SK-N-SH (cell line): Measurements from ENCODE around the gene FOXF2. TPM values are rescaled to one million over a fixed set of nuclear protein-coding genes. Genes with fewer than 3 reads are reported as not detected.
"Not testable (repeated sequence)": the region's sequence is repeated elsewhere in the genome, so short reads cannot be mapped to it uniquely, and the experiment has no call there.

ENCODE experiments used
- CTCF ChIA-PET: fragments of 300-600, 350-600 bp; formaldehyde crosslinking; extraction: SDS; loops from one replicate; lab custom pipeline; 2021; lab: Yijun Ruan, JAX
- POLR2A ChIA-PET: fragments of 350-600 bp; sonication (Branson Sonifier 250); formaldehyde crosslinking; extraction: SDS; loops from one replicate; lab custom pipeline; 2020; ENCODE audit warnings: antibody characterized with exemption, inconsistent platforms; lab: Yijun Ruan, JAX
- DNase-seq: peaks from one replicate; pipeline ENCODE4 v3.0.0; 2012
- H2AFZ ChIP-seq: fragments of 200-600 bp; sonication (generic); 2 replicates; pipeline ENCODE4 v1.8.1; 2016; ENCODE audit warnings: antibody characterized with exemption, mild to moderate bottlenecking, low read depth
- H3F3A ChIP-seq: fragments of 200-600 bp; sonication (generic); replicated peaks from 2 replicates; pipeline ENCODE3; 2016; ENCODE audit warnings: antibody characterized with exemption, mild to moderate bottlenecking; ENCODE audit not compliant: insufficient read depth
- H3K27ac ChIP-seq, 2 experiments: fragments of 200-500 bp in 1 of 2; fragments of 200-600 bp in 1 of 2; sonication (Bioruptor generic) in 1 of 2; sonication (generic), shearing (Covaris generic) in 1 of 2; 2 replicates each; pipeline versions ENCODE4 v1.5.1 to v1.6.1; 2014 to 2016; ENCODE audit warnings: low read depth in 2 of 2, inconsistent platforms in 1 of 2, low read length in 1 of 2, mild to moderate bottlenecking in 1 of 2, mixed read lengths in 1 of 2
- H3K27me3 ChIP-seq: fragments of 200-600 bp; sonication (generic), shearing (Covaris generic); 2 replicates; pipeline ENCODE4 v1.6.1; 2016; ENCODE audit warnings: mixed run types; ENCODE audit not compliant: insufficient read depth
- H3K36me3 ChIP-seq, 2 experiments: fragments of 200-500 bp in 1 of 2; fragments of 200-600 bp in 1 of 2; sonication (Bioruptor generic) in 1 of 2; sonication (generic) in 1 of 2; replicated peaks in 1 of 2; 2 replicates each; pipeline versions ENCODE3 to v1.5.1; 2014 to 2016; ENCODE audit warnings: low read length in 1 of 2, mild to moderate bottlenecking in 1 of 2; ENCODE audit not compliant: insufficient read depth in 2 of 2, control insufficient read depth in 1 of 2
- H3K4me1 ChIP-seq, 2 experiments: fragments of 200-500 bp in 1 of 2; fragments of 200-600 bp in 1 of 2; sonication (Bioruptor generic) in 1 of 2; sonication (generic), shearing (Covaris generic) in 1 of 2; 2 replicates each; pipeline versions ENCODE4 v1.5.1 to v1.6.1; 2014 to 2016; ENCODE audit warnings: low read depth in 1 of 2, low read length in 1 of 2, mixed run types in 1 of 2; ENCODE audit not compliant: insufficient read depth in 2 of 2, control insufficient read depth in 1 of 2
- H3K4me2 ChIP-seq: fragments of 200-600 bp; sonication (generic), shearing (Covaris generic); 2 replicates; pipeline ENCODE4 v1.6.1; 2017; ENCODE audit warnings: mixed run types
- H3K4me3 ChIP-seq, 2 experiments: fragments of 200-500 bp in 1 of 2; fragments of 200-600 bp in 1 of 2; sonication (Bioruptor generic) in 1 of 2; sonication (generic), shearing (Covaris generic) in 1 of 2; 2 replicates each; pipeline versions ENCODE4 v1.5.1 to v1.8.1; 2014 to 2016; ENCODE audit warnings: low read depth in 2 of 2, inconsistent platforms in 1 of 2, low read length in 1 of 2, mild to moderate bottlenecking in 1 of 2, mixed read lengths in 1 of 2, moderate library complexity in 1 of 2
- H3K79me2 ChIP-seq: fragments of 200-600 bp; sonication (generic); 2 replicates; pipeline ENCODE4 v1.8.1; 2017; ENCODE audit warnings: mild to moderate bottlenecking; ENCODE audit not compliant: insufficient read depth
- H3K9ac ChIP-seq: fragments of 200-600 bp; sonication (generic); 2 replicates; pipeline ENCODE4 v1.6.1; 2017; ENCODE audit warnings: mixed run types
- H3K9me2 ChIP-seq: fragments of 200-600 bp; sonication (generic); 2 replicates; pipeline ENCODE4 v1.6.1; 2017; ENCODE audit warnings: mixed run types
- H3K9me3 ChIP-seq: fragments of 200-600 bp; sonication (generic); 2 replicates; pipeline ENCODE4 v1.6.1; 2017; ENCODE audit warnings: mixed run types, mild to moderate bottlenecking, moderate library complexity
- H4K20me1 ChIP-seq: fragments of 200-600 bp; sonication (generic); 2 replicates; pipeline ENCODE4 v1.6.1; 2017; ENCODE audit warnings: mild to moderate bottlenecking, mixed run types; ENCODE audit not compliant: insufficient read depth
- CHD2 ChIP-seq: fragments of 150-350 bp; IDR thresholded peaks from 2 replicates; pipeline ENCODE4 v1.6.1; 2018; ENCODE audit warnings: low read length; ENCODE audit not compliant: partially characterized antibody
- ELF1 ChIP-seq: IDR thresholded peaks from 2 replicates; pipeline ENCODE4 v1.4.0; 2012
- FOSL2 ChIP-seq: IDR thresholded peaks from 2 replicates; pipeline ENCODE4 v1.4.0; 2012; ENCODE audit warnings: low read depth, mild to moderate bottlenecking, moderate library complexity, borderline replicate concordance
- FOXM1 ChIP-seq: IDR thresholded peaks from 2 replicates; pipeline ENCODE4 v1.4.0; 2012; ENCODE audit warnings: low read depth, mild to moderate bottlenecking
- GATA2 ChIP-seq: sonication (generic); formaldehyde crosslinking; IDR thresholded peaks from 2 replicates; pipeline ENCODE4 v1.5.0; 2020; ENCODE audit warnings: mild to moderate bottlenecking, missing genetic modification reagents
- MAX ChIP-seq: IDR thresholded peaks from 2 replicates; pipeline ENCODE4 v1.4.0; 2012; ENCODE audit warnings: low read depth
- POLR2AphosphoS5 ChIP-seq: IDR thresholded peaks from 2 replicates; pipeline ENCODE4 v1.6.1; 2012; ENCODE audit warnings: low read depth, low read length
- RCOR1 ChIP-seq: fragments of 150-350 bp; IDR thresholded peaks from 2 replicates; pipeline ENCODE4 v1.6.1; 2017; ENCODE audit warnings: antibody characterized with exemption, low read length
- RFX5 ChIP-seq: IDR thresholded peaks from 2 replicates; pipeline ENCODE4 v1.6.1; 2012; ENCODE audit warnings: mild to moderate bottlenecking, improper control_type of control experiment, low read length
- RXRA ChIP-seq: IDR thresholded peaks from 2 replicates; pipeline ENCODE4 v1.4.0; 2012; ENCODE audit warnings: low read depth, mild to moderate bottlenecking, borderline replicate concordance
- TCF12 ChIP-seq: IDR thresholded peaks from 2 replicates; pipeline ENCODE4 v1.4.0; 2012
- TEAD4 ChIP-seq: IDR thresholded peaks from 2 replicates; pipeline ENCODE4 v1.4.0; 2012; ENCODE audit warnings: mild to moderate bottlenecking, borderline replicate concordance; ENCODE audit not compliant: insufficient read depth
- YY1 ChIP-seq: IDR thresholded peaks from 2 replicates; pipeline ENCODE4 v1.4.0; 2012; ENCODE audit warnings: low read depth, mild to moderate bottlenecking
- WGBS: methylation state at CpG from one replicate; pipeline ENCODE4 v1.1.6; 2017; ENCODE audit warnings: low lambda C conversion rate; 5-methylcytosine and 5-hydroxymethylcytosine counted together
- polyA plus RNA-seq, 3 experiments: library from polyadenylated mRNA; depleted of rRNA; stranded (reverse); fragments of >200 nt; gene quantifications; 2 replicates each; pipeline ENCODE4 v1.2.3, GENCODE V29; 2012
- TF ChIP-seq, protein P1 (sequence below): fragments of 200-600 bp; sonication (generic); IDR thresholded peaks from 2 replicates; pipeline ENCODE4 v1.6.1; 2017; ENCODE audit warnings: antibody characterized with exemption, mild to moderate bottlenecking, moderate library complexity
- TF ChIP-seq, protein P2 (sequence below): fragments of 150-350 bp; IDR thresholded peaks from 2 replicates; pipeline ENCODE4 v1.6.1; 2017; ENCODE audit warnings: antibody characterized with exemption, low read length, low read depth, borderline replicate concordance

FOXF2 gene
- polyA plus RNA-seq, 1 of the 3 experiments (the other 2 are of a cell fraction): not detected

GRCh38 chr6:1355068-1355467, 34.3 kb upstream of the FOXF2 start:
- CTCF ChIA-PET: not testable (repeated sequence)

DNA sequence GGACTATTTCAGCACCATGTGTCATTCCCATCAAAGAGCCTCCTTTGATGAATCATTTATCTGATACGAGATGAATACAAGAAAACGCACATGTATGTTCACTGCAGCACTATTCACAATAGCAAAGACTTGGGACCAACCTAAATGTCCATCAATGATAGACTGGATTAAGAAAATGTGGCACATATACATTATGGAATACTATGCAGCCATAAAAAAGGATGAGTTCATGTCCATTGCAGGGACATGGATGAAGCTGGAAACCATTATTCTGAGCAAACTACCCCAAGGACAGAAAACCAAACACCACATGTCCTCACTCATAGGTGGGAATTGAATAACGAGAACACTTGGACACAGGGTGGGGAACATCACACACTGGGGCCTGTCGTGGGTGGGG, 27.7 kb upstream of the FOXF2 start:
- CTCF ChIA-PET, H3K9ac ChIP-seq, H3K4me2 ChIP-seq, POLR2A ChIA-PET, H3K9me3 ChIP-seq, H2AFZ ChIP-seq, H3F3A ChIP-seq, H3K9me2 ChIP-seq, H3K36me3 ChIP-seq, DNase-seq, H3K79me2 ChIP-seq, H4K20me1 ChIP-seq, H3K4me1 ChIP-seq, H3K27ac ChIP-seq, H3K4me3 ChIP-seq: not testable (repeated sequence)
- H3K27me3 ChIP-seq: peaks cover 14% of the 10 kb centered on the region; the same call in 1 of the 2 replicates
- 4% methylated on average over 4 of the region's 4 CpGs for WGBS

More at GRCh38 chr6:1355068-1355467, 34.3 kb upstream of the FOXF2 start:
- H3K79me2 ChIP-seq, H3K4me2 ChIP-seq, H3K4me1 ChIP-seq, H3K4me3 ChIP-seq, POLR2A ChIA-PET, H4K20me1 ChIP-seq, H2AFZ ChIP-seq, H3K9me3 ChIP-seq, H3K27ac ChIP-seq, DNase-seq, H3F3A ChIP-seq, H3K27me3 ChIP-seq, H3K9me2 ChIP-seq, H3K9ac ChIP-seq, H3K36me3 ChIP-seq: not testable (repeated sequence)

GRCh38 chr6:1362643-1363042, 26.7 kb upstream of the FOXF2 start:
- CTCF ChIA-PET: no interaction called here
- H4K20me1 ChIP-seq: no peaks in the 10 kb centered on the region
- H3K36me3 ChIP-seq: no peaks in the 10 kb centered on the region
- H3K27me3 ChIP-seq: peaks cover 14% of the 10 kb centered on the region; the same call in 1 of the 2 replicates
- no peak overlapping the region for H3K9ac ChIP-seq
- WGBS: 22% methylated on average over 9 of the region's 9 CpGs
- no peaks in the 10 kb centered on the region for H3K79me2 ChIP-seq
- H3K9me3 ChIP-seq: no peaks in the 10 kb centered on the region
- H2AFZ ChIP-seq: no peak overlapping the region
- no peaks in the 10 kb centered on the region for H3K9me2 ChIP-seq
- TF ChIP-seq GATA2 (CRISPR knock-in tag): no peak
- TF ChIP-seq POLR2AphosphoS5: no peak
- TF ChIP-seq FOSL2: no peak
- TF ChIP-seq, protein P1, sequence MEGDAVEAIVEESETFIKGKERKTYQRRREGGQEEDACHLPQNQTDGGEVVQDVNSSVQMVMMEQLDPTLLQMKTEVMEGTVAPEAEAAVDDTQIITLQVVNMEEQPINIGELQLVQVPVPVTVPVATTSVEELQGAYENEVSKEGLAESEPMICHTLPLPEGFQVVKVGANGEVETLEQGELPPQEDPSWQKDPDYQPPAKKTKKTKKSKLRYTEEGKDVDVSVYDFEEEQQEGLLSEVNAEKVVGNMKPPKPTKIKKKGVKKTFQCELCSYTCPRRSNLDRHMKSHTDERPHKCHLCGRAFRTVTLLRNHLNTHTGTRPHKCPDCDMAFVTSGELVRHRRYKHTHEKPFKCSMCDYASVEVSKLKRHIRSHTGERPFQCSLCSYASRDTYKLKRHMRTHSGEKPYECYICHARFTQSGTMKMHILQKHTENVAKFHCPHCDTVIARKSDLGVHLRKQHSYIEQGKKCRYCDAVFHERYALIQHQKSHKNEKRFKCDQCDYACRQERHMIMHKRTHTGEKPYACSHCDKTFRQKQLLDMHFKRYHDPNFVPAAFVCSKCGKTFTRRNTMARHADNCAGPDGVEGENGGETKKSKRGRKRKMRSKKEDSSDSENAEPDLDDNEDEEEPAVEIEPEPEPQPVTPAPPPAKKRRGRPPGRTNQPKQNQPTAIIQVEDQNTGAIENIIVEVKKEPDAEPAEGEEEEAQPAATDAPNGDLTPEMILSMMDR: no peak
- TF ChIP-seq, all 33 proteins: peak for 0
- Histone ChIP-seq H3K27ac (no peak overlapping the region), H3K4me1 (no peaks in the 10 kb centered on the region), H3K4me3 (no peak overlapping the region), H3K4me2 (no peak overlapping the region), H3F3A (no peaks in the 10 kb centered on the region)
- POLR2A ChIA-PET: no interaction called here
- no peak for DNase-seq

DNA sequence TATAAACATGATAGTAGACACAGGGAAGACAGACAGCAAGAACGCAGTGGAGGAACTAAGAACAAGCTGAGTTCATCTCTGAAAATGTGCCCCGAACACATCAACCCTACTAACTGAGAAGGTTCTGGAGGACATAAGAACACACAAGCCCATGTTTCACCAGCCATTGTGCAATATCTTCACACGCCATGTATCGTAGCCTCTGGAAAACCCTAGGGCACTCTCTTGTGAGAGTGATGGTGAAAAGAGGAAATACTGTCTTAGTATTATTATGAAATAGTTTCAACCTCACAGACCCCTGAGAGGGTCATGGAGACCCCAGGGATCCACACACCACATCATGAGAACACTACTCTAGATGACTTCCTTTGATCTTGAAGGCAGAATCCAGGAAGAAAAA, 26.1 kb upstream of the FOXF2 start:
- ChIA-PET CTCF (interaction anchor here (1.4 kb wide), 2 partner anchors 15 to 34 kb away, joined by 4 read pairs; no protein-coding TSS in a partner anchor), POLR2A (no interaction called here)
- H3F3A ChIP-seq: no peaks in the 10 kb centered on the region
- DNase-seq: no peak
- H3K4me3 ChIP-seq: no peak overlapping the region
- no peak overlapping the region for H2AFZ ChIP-seq
- H3K4me1 ChIP-seq: no peaks in the 10 kb centered on the region
- H3K79me2 ChIP-seq: no peaks in the 10 kb centered on the region
- H3K27ac ChIP-seq: no peak overlapping the region
- H4K20me1 ChIP-seq: no peaks in the 10 kb centered on the region
- no peak for TF ChIP-seq RXRA
- no peak for TF ChIP-seq RFX5
- TF ChIP-seq MAX: no peak
- TF ChIP-seq CHD2: no peak
- no peak for TF ChIP-seq TEAD4
- TF ChIP-seq YY1: no peak
- no peak for TF ChIP-seq FOSL2
- no peak for TF ChIP-seq FOXM1
- no peak for TF ChIP-seq RCOR1
- TF ChIP-seq, protein P2, sequence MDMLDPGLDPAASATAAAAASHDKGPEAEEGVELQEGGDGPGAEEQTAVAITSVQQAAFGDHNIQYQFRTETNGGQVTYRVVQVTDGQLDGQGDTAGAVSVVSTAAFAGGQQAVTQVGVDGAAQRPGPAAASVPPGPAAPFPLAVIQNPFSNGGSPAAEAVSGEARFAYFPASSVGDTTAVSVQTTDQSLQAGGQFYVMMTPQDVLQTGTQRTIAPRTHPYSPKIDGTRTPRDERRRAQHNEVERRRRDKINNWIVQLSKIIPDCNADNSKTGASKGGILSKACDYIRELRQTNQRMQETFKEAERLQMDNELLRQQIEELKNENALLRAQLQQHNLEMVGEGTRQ: no peak
- TF ChIP-seq ELF1: no peak
- no peak for TF ChIP-seq TCF12
- TF ChIP-seq, all 33 proteins: peak for 0
- Histone ChIP-seq H3K36me3 (no peaks in the 10 kb centered on the region), H3K9me2 (no peaks in the 10 kb centered on the region), H3K9me3 (no peaks in the 10 kb centered on the region), H3K27me3 (peaks cover 17% of the 10 kb centered on the region), H3K9ac (no peak overlapping the region), H3K4me2 (no peak overlapping the region)
- 9% methylated on average over 4 of the region's 4 CpGs for WGBS
